K562 (cell line): ENCODE measurements around the gene TCF7. TPM values are rescaled to one million over a fixed set of nuclear protein-coding genes. Genes with fewer than 3 reads are reported as not detected.

ENCODE experiments used
- ATF3 ChIP-seq, 2 experiments: fragments of 450-650 bp in 1 of 2; sonication (generic) in 1 of 2; formaldehyde crosslinking in 1 of 2; IDR thresholded peaks in 1 of 2; conservative IDR thresholded peaks in 1 of 2; 2 replicates each; pipeline versions ENCODE4 v1.6.1 to v1.8.1; 2016 to 2023; ENCODE audit warnings: mild to moderate bottlenecking in 2 of 2, moderate library complexity in 2 of 2, inconsistent platforms in 1 of 2, missing genetic modification reagents in 1 of 2
- CBX5 ChIP-seq: IDR thresholded peaks from 2 replicates; pipeline ENCODE4 v1.6.1; 2014; ENCODE audit warnings: low read depth, borderline replicate concordance
- CTCF ChIP-seq, 3 experiments: IDR thresholded peaks in 2 of 3; conservative IDR thresholded peaks in 1 of 3; 2 replicates each; pipeline ENCODE4 v1.5.1; 2011 to 2012; ENCODE audit warnings: low read length in 3 of 3, mild to moderate bottlenecking in 3 of 3, control low read depth in 2 of 3, improper control_type of control experiment in 1 of 3, inconsistent platforms in 1 of 3, low read depth in 1 of 3, mixed read lengths in 1 of 3, moderate library complexity in 1 of 3; ENCODE audit not compliant: insufficient read depth in 2 of 3
- KDM5B ChIP-seq: fragments of 200-600 bp; sonication (generic); IDR thresholded peaks from 2 replicates; pipeline ENCODE4 v1.6.1; 2012; ENCODE audit warnings: low read depth, mild to moderate bottlenecking, moderate library complexity, low read length, control low read depth, inconsistent platforms; ENCODE audit not compliant: insufficient replicate concordance
- MGA ChIP-seq: fragments of 450-650 bp; IDR thresholded peaks from 2 replicates; pipeline ENCODE4 v1.6.1; 2016; ENCODE audit warnings: mild to moderate bottlenecking, moderate library complexity
- NCOR1 ChIP-seq: fragments of 450-650 bp; IDR thresholded peaks from 2 replicates; pipeline ENCODE4 v1.6.1; 2016; ENCODE audit warnings: mild to moderate bottlenecking, moderate library complexity
- NELFE ChIP-seq: IDR thresholded peaks from 2 replicates; pipeline ENCODE4 v1.6.1; 2011; ENCODE audit warnings: mild to moderate bottlenecking; ENCODE audit not compliant: insufficient read depth, insufficient read length
- NR2F6 ChIP-seq: fragments of 450-650 bp; formaldehyde crosslinking; IDR thresholded peaks from 2 replicates; pipeline ENCODE4 v1.4.0; 2020; ENCODE audit warnings: mild to moderate bottlenecking
- PHB ChIP-seq: fragments of 250-450 bp; sonication (Bioruptor Pico); IDR thresholded peaks from 2 replicates; pipeline ENCODE4 v1.5.0; 2021
- SIRT6 ChIP-seq: IDR thresholded peaks from one replicate; pipeline ENCODE4 v1.6.1; 2012; ENCODE audit warnings: low read depth, mild to moderate bottlenecking, control low read depth, inconsistent platforms, low read length, moderate library complexity
- TFAM ChIP-seq: fragments of 250-450 bp; sonication (Bioruptor Pico); conservative IDR thresholded peaks from 2 replicates; pipeline ENCODE4 v1.5.0; 2021; ENCODE audit warnings: mild to moderate bottlenecking, moderate library complexity
- ZBTB17 ChIP-seq: fragments of 450-650 bp; formaldehyde crosslinking; IDR thresholded peaks from 2 replicates; pipeline ENCODE4 v1.4.0; 2020; ENCODE audit warnings: mild to moderate bottlenecking
- ZNF316 ChIP-seq: fragments of 450-650 bp; IDR thresholded peaks from 2 replicates; pipeline ENCODE4 v1.6.1; 2016
- ZNF780A ChIP-seq: fragments of 250-450 bp; sonication (Bioruptor Pico); IDR thresholded peaks from 2 replicates; pipeline ENCODE4 v1.5.0; 2021; ENCODE audit warnings: mild to moderate bottlenecking
- polyA plus RNA-seq, 8 experiments: library from polyadenylated mRNA; depleted of rRNA in 4 of 8; stranded (reverse) in 5 of 8; unstranded in 3 of 8; fragments of >200 nt; fragmentation: Nextera tagmentation in 2 of 8; fragmentation: Illumina TruSeq in 1 of 8; extraction: Ambion mirVana in 2 of 8; extraction: Trizol in 1 of 8; gene quantifications; 2 replicates each; pipeline versions ENCODE4 v1.2.1 to v1.2.3, GENCODE V29; 2011 to 2014; ENCODE audit warnings: inconsistent platforms in 1 of 8, missing spikeins in 1 of 8
- total RNA-seq, 7 experiments: library from RNA; depleted of rRNA in 6 of 7; stranded (reverse); fragments of >200 nt in 6 of 7; fragmentation: Illumina TruSeq in 2 of 7; extraction: Trizol in 2 of 7; gene quantifications; 2 replicates each; pipeline versions ENCODE4 v1.2.1 to v1.2.3, GENCODE V29; 2011 to 2021; ENCODE audit warnings: low replicate concordance in 1 of 7

TCF7 gene
- total and polyA plus RNA-seq, 9 of the 15 experiments (the other 6 are each of a cell fraction or from before 2014, with no cell fraction given): 1.6 to 14.9 (median 4.2) TPM

GRCh38 chr5:134183481-134183880 lies 69.0 kb downstream of the TCF7 start (continued):
- no peak for TF ChIP-seq MGA
- no peak for TF ChIP-seq ZNF316
- no peak for TF ChIP-seq CTCF (IDR thresholded peaks at IDR 0.05 in 2 of 3, conservative IDR thresholded peaks at IDR 0.05 in 1 of 3; ENCODE audit: insufficient read depth in 2 of 3, low read depth in 1 of 3, low read length in 3 of 3)
- no peak for TF ChIP-seq ATF3 (IDR thresholded peaks at IDR 0.05)
- TF ChIP-seq ATF3 (CRISPR knock-in tag; conservative IDR thresholded peaks at IDR 0.05): no peak
- TF ChIP-seq TFAM: no peak
- no peak for TF ChIP-seq KDM5B
- TF ChIP-seq SIRT6: no peak
- TF ChIP-seq PHB (CRISPR knock-in tag): no peak
- TF ChIP-seq ZNF780A (CRISPR knock-in tag): no peak
- TF ChIP-seq ZBTB17 (CRISPR knock-in tag): no peak
- no peak for TF ChIP-seq NR2F6 (CRISPR knock-in tag)
- no peak for TF ChIP-seq CBX5
- no peak for TF ChIP-seq NELFE
- no peak for TF ChIP-seq NCOR1
- TF ChIP-seq, all 486 proteins: peak for 0
